Embryonic facial prominence (tissue), 1 donor: ENCODE measurements around the gene DST.

Source experiments
- DNase-seq: peaks from one replicate; pipeline ENCODE4 v3.0.0-alpha.2; 2016; ENCODE audit errors: extremely low spot score

DST gene

GRCh38 chr6:56538851-56539250 is 103.8 kb downstream of the DST start:
- DNase-seq = no peak

- no peak for DNase-seq
Observed at GRCh38 chr6:56537223-56537770, 105.4 kb downstream of the DST start.

GRCh38 chr6:56536536-56536935 is 106.2 kb downstream of the DST start:
- DNase-seq = no peak

GRCh38 chr6:56535626-56536025 is 107.1 kb downstream of the DST start:
- DNase-seq = no peak

- no peak for DNase-seq
Observed at GRCh38 chr6:56534680-56535419, 107.8 kb downstream of the DST start.

- no peak for DNase-seq
Observed at GRCh38 chr6:56532766-56533551, 109.7 kb downstream of the DST start.

GRCh38 chr6:56531839-56532595 is 110.7 kb downstream of the DST start:
- DNase-seq = no peak

- DNase-seq = no peak
Observed at GRCh38 chr6:56529594-56530191, 113.0 kb downstream of the DST start.

- DNase-seq = no peak
Observed at GRCh38 chr6:56528412-56528841, 114.3 kb downstream of the DST start.

- no peak for DNase-seq
Observed at GRCh38 chr6:56527934-56528333, 114.8 kb downstream of the DST start.

- no peak for DNase-seq
Observed at GRCh38 chr6:56526860-56527544, 115.7 kb downstream of the DST start.

GRCh38 chr6:56525974-56526789 is 116.5 kb downstream of the DST start:
- DNase-seq = no peak

GRCh38 chr6:56524891-56525703 is 117.6 kb downstream of the DST start:
- DNase-seq = no peak

GRCh38 chr6:56522495-56523270 is 120.0 kb downstream of the DST start:
- DNase-seq = no peak

GRCh38 chr6:56521976-56522375 is 120.7 kb downstream of the DST start:
- no peak for DNase-seq

GRCh38 chr6:56521454-56521853 is 121.2 kb downstream of the DST start:
- DNase-seq = no peak

- DNase-seq = no peak
Observed at GRCh38 chr6:56520218-56520617, 122.5 kb downstream of the DST start.

- no peak for DNase-seq
Observed at GRCh38 chr6:56518995-56519767, 123.5 kb downstream of the DST start.
